Amygdala (tissue), 56 donors: ENCODE results near the gene PCDHGB6.
A peak's percentile ranks its signal among the peaks of the same experiment; 100 is the strongest.
"Not testable (repeated sequence)": the region's sequence is repeated elsewhere in the genome, so short reads cannot be mapped to it uniquely, and the experiment has no call there.

Source experiments
- DNase-seq, 56 donors: peaks; one replicate each; lab custom pipeline; 2025; lab: John Stamatoyannopoulos, UW

Gene PCDHGB6

DNA sequence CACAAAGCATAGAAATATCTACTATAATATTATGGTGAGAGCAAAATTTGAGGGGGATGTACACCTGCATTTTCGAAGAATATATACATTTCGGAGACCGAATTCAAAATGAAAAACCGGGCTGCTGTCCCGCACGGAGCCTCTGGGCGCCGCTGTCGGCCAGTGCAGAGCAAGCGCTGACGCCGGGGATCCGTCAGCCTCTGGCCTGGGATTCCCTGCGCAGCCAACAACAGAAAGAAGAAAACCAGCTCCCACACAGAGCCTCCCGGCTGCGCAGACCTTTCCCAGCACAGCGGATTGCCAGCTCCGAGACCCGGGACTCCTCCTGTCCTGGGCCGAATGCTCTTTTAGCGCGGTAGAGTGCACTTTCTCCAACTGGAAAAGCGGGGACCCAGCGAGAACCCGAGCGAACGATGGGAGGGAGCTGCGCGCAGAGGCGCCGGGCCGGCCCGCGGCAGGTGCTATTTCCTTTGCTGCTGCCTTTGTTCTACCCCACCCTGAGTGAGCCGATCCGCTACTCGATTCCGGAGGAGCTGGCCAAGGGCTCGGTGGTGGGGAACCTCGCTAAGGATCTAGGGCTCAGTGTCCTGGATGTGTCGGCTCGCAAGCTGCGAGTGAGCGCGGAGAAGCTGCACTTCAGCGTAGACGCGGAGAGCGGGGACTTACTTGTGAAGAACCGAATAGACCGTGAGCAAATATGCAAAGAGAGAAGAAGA, at the start of gene PCDHGB6:
Gene PCDHGB6 (plus strand): TSS at position 232 of the 716 bp plus-strand sequence. CDS start 182 bp downstream, at position 414.
- not testable (repeated sequence) for DNase-seq

DNA sequence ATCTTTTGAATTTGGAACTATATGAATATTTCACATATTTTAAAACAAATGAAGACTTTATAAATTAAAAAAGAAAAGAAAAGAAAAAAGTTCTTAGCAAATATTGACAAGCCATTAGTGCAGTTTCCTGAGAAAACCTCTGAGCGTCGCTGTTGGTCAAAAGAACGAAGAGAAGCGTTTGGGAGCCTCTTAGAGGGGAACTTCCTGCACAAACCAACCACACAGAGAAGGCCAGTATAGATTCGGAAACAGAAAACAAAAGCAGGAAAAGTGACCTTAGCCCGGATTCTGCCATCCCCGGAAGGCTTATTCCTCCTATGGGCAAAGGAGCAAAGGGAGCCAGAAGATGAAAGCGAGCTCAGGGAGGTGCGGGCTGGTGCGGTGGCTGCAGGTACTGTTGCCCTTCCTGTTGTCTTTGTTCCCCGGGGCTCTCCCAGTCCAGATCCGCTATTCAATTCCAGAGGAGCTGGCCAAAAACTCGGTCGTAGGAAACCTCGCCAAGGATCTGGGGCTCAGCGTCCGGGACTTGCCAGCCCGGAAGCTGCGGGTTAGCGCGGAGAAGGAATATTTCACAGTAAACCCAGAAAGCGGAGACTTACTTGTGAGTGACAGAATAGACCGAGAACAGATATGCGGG, 47.9 kb upstream of the PCDHGB6 start, which contains the start of gene PCDHGB2:
Gene PCDHGB2 (plus strand): TSS at position 205 of the 637 bp plus-strand sequence. CDS start 142 bp downstream, at position 347.
- no peak for DNase-seq

GRCh38 chr5:141360685-141361084, 47.1 kb upstream of the PCDHGB6 start:
- DNase-seq: no peak

- no peak for DNase-seq
Measured at GRCh38 chr5:141362719-141363118, 45.1 kb upstream of the PCDHGB6 start.

GRCh38 chr5:141363952-141364660, 43.7 kb upstream of the PCDHGB6 start, which contains the start of gene PCDHGA5:
Gene PCDHGA5, plus strand, starts transcription at chr5:141364162. Its CDS starts 169 bp downstream, at chr5:141364331.
- DNase-seq: no peak

GRCh38 chr5:141366016-141366896, 41.6 kb upstream of the PCDHGB6 start:
- DNase-seq: no peak

- DNase-seq: peak in 2 of 56 donors; percentile 2 to 3
Measured at GRCh38 chr5:141369994-141370848, 37.6 kb upstream of the PCDHGB6 start, which contains the start of gene PCDHGB3. Gene PCDHGB3, plus strand, starts transcription at chr5:141370242. Its CDS starts 153 bp downstream, at chr5:141370395.

DNA sequence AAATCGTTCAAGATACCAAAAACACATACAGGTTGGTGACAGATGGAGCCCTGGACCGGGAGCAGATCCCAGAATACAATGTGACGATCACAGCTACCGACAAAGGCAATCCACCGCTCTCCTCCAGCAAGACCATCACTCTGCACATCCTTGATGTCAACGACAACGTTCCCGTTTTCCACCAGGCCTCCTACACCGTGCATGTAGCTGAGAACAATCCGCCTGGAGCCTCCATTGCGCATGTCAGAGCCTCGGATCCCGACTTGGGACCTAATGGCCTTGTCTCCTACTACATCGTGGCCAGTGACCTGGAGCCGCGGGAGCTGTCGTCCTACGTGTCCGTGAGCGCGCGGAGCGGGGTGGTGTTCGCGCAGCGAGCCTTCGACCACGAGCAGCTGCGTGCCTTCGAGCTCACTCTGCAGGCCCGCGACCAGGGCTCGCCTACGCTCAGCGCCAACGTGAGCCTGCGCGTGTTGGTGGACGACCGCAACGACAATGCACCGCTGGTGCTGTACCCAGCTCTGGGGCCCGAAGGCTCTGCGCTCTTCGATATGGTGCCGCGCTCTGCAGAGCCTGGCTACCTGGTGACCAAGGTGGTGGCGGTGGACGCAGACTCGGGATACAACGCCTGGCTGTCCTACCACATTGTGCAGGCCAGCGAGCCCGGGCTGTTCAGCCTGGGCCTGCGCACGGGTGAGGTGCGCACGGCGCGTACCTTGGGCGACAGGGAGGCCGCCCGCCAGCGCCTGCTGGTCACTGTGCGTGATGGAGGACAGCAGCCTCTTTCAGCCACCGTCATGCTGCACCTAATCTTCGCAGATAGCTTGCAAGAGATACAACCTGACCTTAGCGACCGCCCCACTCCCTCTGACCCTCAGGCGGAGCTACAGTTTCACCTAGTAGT, 36.0 kb upstream of the PCDHGB6 start:
- DNase-seq: no peak

DNA sequence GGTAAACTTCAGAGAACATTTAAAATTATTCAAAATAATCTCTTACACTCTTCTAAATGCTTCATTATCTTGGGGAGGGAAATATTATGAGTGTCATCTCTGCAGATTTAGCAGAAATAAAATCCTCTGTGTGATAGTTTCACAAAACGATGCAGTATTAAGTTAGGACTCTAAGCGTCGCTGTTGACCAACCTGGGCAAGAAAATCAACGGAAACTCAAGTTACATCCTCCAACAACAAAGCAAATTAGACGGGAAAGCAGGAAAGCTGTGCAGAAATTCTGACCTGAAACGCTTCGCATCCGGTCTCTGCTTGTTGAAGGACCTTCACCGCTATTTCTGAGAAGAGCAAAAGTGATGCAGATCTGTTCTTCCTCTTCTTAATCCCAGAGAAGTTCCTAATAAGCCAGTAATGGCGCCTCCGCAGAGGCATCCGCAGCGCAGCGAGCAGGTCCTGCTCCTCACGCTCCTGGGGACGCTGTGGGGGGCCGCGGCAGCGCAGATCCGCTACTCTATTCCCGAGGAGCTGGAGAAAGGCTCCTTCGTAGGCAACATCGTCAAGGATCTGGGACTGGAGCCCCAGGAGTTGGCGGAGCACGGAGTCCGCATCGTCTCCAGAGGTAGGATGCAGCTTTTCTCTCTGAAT, 34.0 kb upstream of the PCDHGB6 start, which contains the start of gene PCDHGA6:
Gene PCDHGA6 (plus strand): TSS at position 219 of the 645 bp plus-strand sequence. CDS start 193 bp downstream, at position 412.
- no peak for DNase-seq

GRCh38 chr5:141374627-141375026, 33.2 kb upstream of the PCDHGB6 start:
- no peak for DNase-seq

- not testable (repeated sequence) for DNase-seq
Measured at GRCh38 chr5:141375444-141376155, 32.2 kb upstream of the PCDHGB6 start.

GRCh38 chr5:141382469-141383294, 25.1 kb upstream of the PCDHGB6 start, which contains the start of gene PCDHGA7:
Gene PCDHGA7, plus strand, starts transcription at chr5:141382742. Its CDS starts 158 bp downstream, at chr5:141382900.
- no peak for DNase-seq

DNA sequence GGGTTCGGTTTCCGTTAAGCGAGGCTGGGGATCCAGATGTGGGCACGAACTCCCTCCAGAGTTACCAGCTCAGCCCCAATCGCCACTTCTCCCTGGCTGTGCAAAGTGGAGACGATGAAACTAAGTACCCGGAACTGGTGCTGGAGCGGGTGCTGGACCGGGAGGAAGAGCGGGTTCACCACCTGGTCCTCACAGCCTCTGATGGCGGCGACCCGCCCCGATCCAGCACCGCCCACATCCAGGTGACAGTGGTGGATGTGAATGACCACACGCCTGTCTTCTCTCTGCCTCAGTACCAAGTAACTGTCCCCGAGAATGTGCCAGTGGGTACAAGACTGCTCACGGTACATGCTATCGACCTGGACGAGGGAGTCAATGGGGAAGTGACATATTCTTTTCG, 24.5 kb upstream of the PCDHGB6 start:
- no peak for DNase-seq

DNA sequence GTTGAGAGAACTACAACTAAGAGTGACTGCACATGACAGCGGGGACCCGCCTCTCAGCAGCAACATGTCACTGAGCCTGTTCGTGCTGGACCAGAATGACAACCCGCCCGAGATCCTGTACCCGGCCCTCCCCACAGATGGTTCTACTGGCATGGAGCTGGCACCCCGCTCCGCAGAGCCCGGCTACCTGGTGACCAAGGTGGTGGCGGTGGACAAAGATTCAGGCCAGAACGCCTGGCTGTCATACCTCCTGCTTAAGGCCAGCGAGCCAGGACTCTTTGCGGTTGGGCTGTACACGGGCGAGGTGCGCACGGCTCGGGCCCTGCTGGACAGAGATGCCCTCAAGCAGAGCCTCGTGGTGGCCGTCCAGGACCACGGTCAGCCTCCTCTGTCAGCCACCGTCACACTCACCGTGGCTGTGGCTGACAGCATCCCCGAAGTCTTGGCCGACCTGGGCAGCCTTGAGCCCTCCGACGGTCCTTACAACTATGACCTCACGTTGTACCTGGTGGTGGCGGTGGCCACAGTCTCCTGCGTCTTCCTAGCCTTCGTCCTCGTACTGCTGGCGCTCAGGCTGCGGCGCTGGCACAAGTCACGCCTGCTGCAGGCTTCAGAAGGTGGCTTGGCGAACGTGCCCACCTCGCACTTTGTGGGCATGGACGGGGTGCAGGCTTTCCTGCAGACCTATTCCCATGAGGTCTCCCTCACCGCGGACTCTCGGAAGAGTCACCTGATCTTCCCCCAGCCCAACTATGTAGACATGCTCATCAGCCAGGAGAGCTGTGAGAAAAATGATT, 23.2 kb upstream of the PCDHGB6 start:
- no peak for DNase-seq
